Stimulated activated CD8-positive, alpha-beta memory T cell treated with anti-CD3 and anti-CD28 coated beads, Interleukin-2, amount 100 ng/mL, for 48 hours (primary cell): Measurements from ENCODE around the gene CRYGC.
"Not testable (repeated sequence)": the region's sequence is repeated elsewhere in the genome, so short reads cannot be mapped to it uniquely, and the experiment has no call there.

ENCODE experiments used
- DNase-seq, 2 donors: peaks; one replicate each; pipeline ENCODE4 v3.0.0-alpha.2; 2020; ENCODE audit warnings: low read depth in 2 of 2

The CRYGC gene

GRCh38 chr2:208129744-208130711, at the start of gene CRYGC:
Gene CRYGC (minus strand): TSS chr2:208129828. CDS start chr2:208129792, 36 bp downstream.
- DNase-seq, result no peak

GRCh38 chr2:208179028-208179609, 49.5 kb upstream of the CRYGC start:
- no peak for DNase-seq

GRCh38 chr2:208175840-208176153, 46.2 kb upstream of the CRYGC start:
- no peak for DNase-seq

GRCh38 chr2:208175069-208175839, 45.6 kb upstream of the CRYGC start:
- DNase-seq, result peak; percentile 8 to 43

- no peak for DNase-seq
Measured at GRCh38 chr2:208174144-208174543, 44.5 kb upstream of the CRYGC start.

- no peak for DNase-seq
Measured at GRCh38 chr2:208172125-208172524, 42.5 kb upstream of the CRYGC start.

- DNase-seq, result no peak
Measured at GRCh38 chr2:208164951-208165755, 35.5 kb upstream of the CRYGC start.

GRCh38 chr2:208163489-208163888, 33.9 kb upstream of the CRYGC start, which contains the start of gene CRYGA:
Gene CRYGA (minus strand): TSS chr2:208163589. CDS start chr2:208163556, 33 bp downstream.
- no peak for DNase-seq

GRCh38 chr2:208156439-208156838, 26.8 kb upstream of the CRYGC start:
- no peak for DNase-seq

GRCh38 chr2:208153156-208153555, 23.5 kb upstream of the CRYGC start:
- DNase-seq, result no peak

- DNase-seq, result no peak
Measured at GRCh38 chr2:208150956-208151355, 21.3 kb upstream of the CRYGC start.

- DNase-seq, result no peak
Measured at GRCh38 chr2:208150094-208150493, 20.5 kb upstream of the CRYGC start.

GRCh38 chr2:208148803-208149202, 19.2 kb upstream of the CRYGC start:
- DNase-seq, result no peak

- DNase-seq, result no peak
Measured at GRCh38 chr2:208147759-208148158, 18.1 kb upstream of the CRYGC start.

- no peak for DNase-seq
Measured at GRCh38 chr2:208147008-208147407, 17.4 kb upstream of the CRYGC start.

- DNase-seq, result no peak
Measured at GRCh38 chr2:208146006-208146405, 16.4 kb upstream of the CRYGC start, which contains the start of gene CRYGB. Gene CRYGB (minus strand): TSS chr2:208146158. CDS start chr2:208146120, 38 bp downstream.

GRCh38 chr2:208142925-208143799, 13.5 kb upstream of the CRYGC start:
- DNase-seq, result no peak

GRCh38 chr2:208142240-208142924, 12.8 kb upstream of the CRYGC start:
- no peak for DNase-seq

- DNase-seq, result no peak
Measured at GRCh38 chr2:208139447-208139846, 9.8 kb upstream of the CRYGC start.

GRCh38 chr2:208138334-208138733, 8.7 kb upstream of the CRYGC start:
- DNase-seq, result not testable (repeated sequence)
